Transverse colon (tissue), 4 donors: ENCODE measurements around the gene ARHGEF10L. TPM values are rescaled to one million over a fixed set of nuclear protein-coding genes. Genes with fewer than 3 reads are reported as not detected.
A peak's percentile ranks its signal among the peaks of the same experiment; 100 is the strongest.

Source experiments
- DNase-seq: peaks from one replicate; pipeline ENCODE4 v3.0.0-alpha.2; 2019
- H3K27ac ChIP-seq, 4 donors: fragments of 200-600 bp; sonication (generic); 2 replicates each; pipeline ENCODE4 v1.5.1; 2016 to 2018; ENCODE audit warnings: inconsistent platforms in 4 of 4
- H3K27me3 ChIP-seq: fragments of 200-600 bp; sonication (generic); 2 replicates; pipeline ENCODE4 v1.5.1; 2017; ENCODE audit warnings: inconsistent platforms
- H3K36me3 ChIP-seq, 4 donors: fragments of 200-600 bp; sonication (generic); 2 replicates each; pipeline ENCODE4 v1.5.1; 2017 to 2019; ENCODE audit warnings: inconsistent platforms in 4 of 4
- H3K4me1 ChIP-seq, 4 donors: fragments of 200-600 bp; sonication (generic); 2 replicates each; pipeline ENCODE4 v1.5.1; 2017 to 2020; ENCODE audit warnings: inconsistent platforms in 4 of 4
- H3K4me3 ChIP-seq, 4 donors: fragments of 200-600 bp; sonication (generic); 1 replicate in 1 of 4; 2 replicates in 3 of 4; pipeline versions ENCODE4 v1.5.1 to v1.6.1; 2017 to 2019; ENCODE audit warnings: inconsistent platforms in 4 of 4
- H3K9me3 ChIP-seq, 2 donors: fragments of 200-600 bp; sonication (generic); 2 replicates each; pipeline ENCODE4 v1.5.1; 2017 to 2019; ENCODE audit warnings: inconsistent platforms in 2 of 2
- CTCF ChIP-seq, 5 experiments: fragments of 200-600 bp in 3 of 5; fragments of 450-650 bp in 2 of 5; sonication (generic) in 3 of 5; IDR thresholded peaks; 1 replicate in 2 of 5; 2 replicates in 3 of 5; pipeline ENCODE4 v1.5.1; 2016 to 2017; ENCODE audit warnings: antibody characterized with exemption in 5 of 5, inconsistent platforms in 3 of 5, mild to moderate bottlenecking in 2 of 5, moderate library complexity in 1 of 5
- EP300 ChIP-seq: sonication (generic); formaldehyde crosslinking; IDR thresholded peaks from one replicate; pipeline ENCODE4 v1.6.1; 2017; ENCODE audit warnings: antibody characterized with exemption, low read depth
- POLR2A ChIP-seq: fragments of 450-650 bp; IDR thresholded peaks from one replicate; pipeline ENCODE4 v1.6.1; 2016; ENCODE audit warnings: antibody characterized with exemption, mild to moderate bottlenecking, moderate library complexity
- POLR2AphosphoS5 ChIP-seq, 3 donors: sonication (generic); formaldehyde crosslinking; IDR thresholded peaks; one replicate each; pipeline ENCODE4 v1.6.1; 2016; ENCODE audit warnings: antibody characterized with exemption in 3 of 3
- WGBS, 2 donors: methylation state at CpG; one replicate each; pipeline ENCODE4 v1.1.5; 2018; ENCODE audit warnings: low coverage in 1 of 2; 5-methylcytosine and 5-hydroxymethylcytosine counted together
- in situ Hi-C, 4 donors: fragments of 200-750 bp; cut with MboI; loops; one replicate each; pipeline versions ENCODE4 v1.15.0 to v1.15.1; 2017; ENCODE audit warnings: low sequenced_read_pairs in 3 of 4, low pct_ligation_motif_present in 1 of 4, low pct_unique_long_range_greater_than_20kb in 1 of 4
- intact Hi-C: fragments of 100-400 bp; cut with DNase I; formaldehyde crosslinking; loops from one replicate; pipeline ENCODE4 v1.15.1; 2023; ENCODE audit warnings: low total_unique reads
- total RNA-seq, 4 donors: library from RNA; depleted of rRNA; stranded (reverse); fragments of >200 nt; gene quantifications; one replicate each; pipeline ENCODE4 v1.1.0, GENCODE V29; 2016

Gene ARHGEF10L
- total RNA-seq, 4 donors from 2014 or later, result 115 to 326 (median 199) TPM

- Histone ChIP-seq H3K4me3 (no peak overlapping the region), H3K4me1 (peaks cover 10 to 44% (median 38%) of the 10 kb centered on the region in 4 donors), H3K27me3 (no peaks in the 10 kb centered on the region), H3K36me3 (no peaks in the 10 kb centered on the region), H3K9me3 (no peaks in the 10 kb centered on the region), H3K27ac (peak overlapping the region; percentile 54 to 93 (median 74))
- no peak for DNase-seq
- in situ Hi-C loops (no loop called here), intact Hi-C loops (no loop called here)
- TF ChIP-seq POLR2A (no peak), CTCF (IDR thresholded peaks at IDR 0.05) (no peak), EP300 (no peak), POLR2AphosphoS5 (IDR thresholded peaks at IDR 0.05) (no peak)
- WGBS, 2 donors, result 55 to 69% methylated on average over 2 to 3 of the region's 3 CpGs
Observed at GRCh38 chr1:17558541-17558940, 19.0 kb downstream of the ARHGEF10L start.

DNA sequence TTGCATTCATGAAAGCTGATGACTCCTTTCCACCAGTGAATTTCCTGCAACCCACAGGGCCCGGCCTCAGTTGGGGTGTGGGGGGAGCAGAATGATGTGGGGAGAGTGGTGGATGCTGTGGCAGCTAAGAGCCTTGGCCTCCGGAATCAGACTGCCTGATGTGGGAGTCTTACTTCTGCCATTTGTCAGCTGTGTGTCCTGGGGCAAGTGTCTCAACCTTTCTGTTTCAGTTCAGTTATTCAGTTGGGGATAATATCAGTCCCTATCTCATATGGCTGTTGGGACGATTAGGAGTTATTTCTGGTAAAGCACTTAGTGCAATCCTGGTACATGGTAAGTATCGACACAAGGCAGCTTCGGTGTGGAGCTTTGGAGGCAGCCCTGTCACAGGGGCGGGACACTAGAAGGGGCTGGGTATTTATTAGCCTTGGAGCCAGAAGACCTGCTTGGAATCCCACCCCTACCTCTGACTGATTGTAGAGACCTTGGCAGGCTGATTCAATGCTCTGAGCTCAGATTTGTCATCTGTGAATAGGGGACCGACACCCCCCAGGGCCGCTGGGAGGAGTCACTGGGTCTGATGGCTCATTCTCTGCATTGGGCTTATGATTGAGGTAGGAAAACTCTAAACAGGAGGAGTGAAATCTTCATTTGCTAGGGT, 19.6 kb downstream of the ARHGEF10L start:
- Histone ChIP-seq H3K36me3 (no peaks in the 10 kb centered on the region), H3K27me3 (no peaks in the 10 kb centered on the region), H3K9me3 (no peaks in the 10 kb centered on the region), H3K4me3 (no peak overlapping the region), H3K27ac (peak overlapping the region; percentile 54 to 93 (median 74)), H3K4me1 (peaks cover 13 to 49% (median 44%) of the 10 kb centered on the region in 4 donors)
- in situ Hi-C loops, result no loop called here
- no peak for DNase-seq
- TF ChIP-seq POLR2AphosphoS5 (IDR thresholded peaks at IDR 0.05) (no peak), POLR2A (no peak), EP300 (no peak), CTCF (IDR thresholded peaks at IDR 0.05) (no peak)
- intact Hi-C loops, result no loop called here
- WGBS, 2 donors, result 73% methylated on average over 8 of the region's 8 CpGs; no CpG with 5 or more reads in 1 of the 2 donors

DNA sequence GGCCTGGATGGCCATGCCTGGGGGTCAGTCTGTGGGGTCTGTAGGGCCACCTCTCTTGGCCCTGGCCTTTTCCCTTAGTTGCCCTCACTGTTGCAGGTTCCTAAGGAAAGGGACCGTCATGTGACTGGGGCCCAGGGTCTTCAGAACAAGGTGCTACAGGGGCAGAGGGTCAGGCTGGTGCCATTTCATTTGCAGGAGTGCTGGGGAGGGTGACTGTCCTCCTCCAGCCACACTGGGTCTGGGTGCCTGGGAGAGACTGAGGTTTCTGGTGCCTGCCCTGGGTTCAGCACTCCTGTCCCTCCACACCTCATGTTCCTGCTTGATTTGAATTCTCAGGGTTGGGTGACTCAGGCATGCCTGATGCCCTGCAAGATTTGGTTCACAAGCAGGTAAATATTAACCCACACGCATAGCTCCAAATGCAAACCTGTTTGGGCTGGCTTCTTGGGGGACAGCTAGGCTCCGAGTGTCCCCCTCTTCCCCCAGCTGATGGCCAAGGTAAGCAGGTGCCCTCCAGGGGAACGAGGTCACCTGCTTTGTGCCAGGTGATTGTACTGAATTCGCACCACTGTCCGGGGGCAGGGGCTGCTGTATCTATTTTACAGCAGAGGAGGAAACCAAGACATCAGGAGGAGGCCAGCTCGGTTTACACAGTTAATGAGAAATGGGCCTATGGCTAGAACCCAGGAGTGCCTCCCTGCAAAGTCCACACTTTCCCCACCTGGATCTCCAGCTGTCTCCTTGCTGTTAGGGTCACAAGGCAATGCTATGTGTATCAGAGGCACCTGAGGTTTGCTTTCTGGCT, 20.3 kb downstream of the ARHGEF10L start:
- intact Hi-C loops (no loop called here), in situ Hi-C loops (no loop called here)
- Histone ChIP-seq H3K4me3 (no peak overlapping the region), H3K27me3 (no peaks in the 10 kb centered on the region), H3K27ac (peak overlapping the region; percentile 54 to 93 (median 74)), H3K4me1 (peaks cover 19 to 56% (median 51%) of the 10 kb centered on the region in 4 donors), H3K36me3 (no peaks in the 10 kb centered on the region), H3K9me3 (no peaks in the 10 kb centered on the region)
- TF ChIP-seq CTCF (IDR thresholded peaks at IDR 0.05) (no peak), POLR2A (no peak), EP300 (no peak), POLR2AphosphoS5 (IDR thresholded peaks at IDR 0.05) (no peak)
- 46% methylated on average over 7 of the region's 7 CpGs; no CpG with 5 or more reads in 1 of the 2 donors for WGBS, 2 donors
- DNase-seq, result peak; percentile 53

- Histone ChIP-seq H3K9me3 (no peaks in the 10 kb centered on the region), H3K4me3 (no peak overlapping the region), H3K27me3 (no peaks in the 10 kb centered on the region), H3K36me3 (no peaks in the 10 kb centered on the region), H3K4me1 (peaks cover 28 to 70% (median 63%) of the 10 kb centered on the region in 4 donors), H3K27ac (peak overlapping the region; percentile 54 to 93 (median 74))
- in situ Hi-C loops, result no loop called here
- TF ChIP-seq POLR2AphosphoS5 (IDR thresholded peaks at IDR 0.05) (no peak), POLR2A (no peak), EP300 (no peak), CTCF (IDR thresholded peaks at IDR 0.05) (no peak)
- DNase-seq, result no peak
- WGBS, 2 donors, result 50% methylated on average over 7 of the region's 8 CpGs; no CpG with 5 or more reads in 1 of the 2 donors
- intact Hi-C loops, result no loop called here
Observed at GRCh38 chr1:17561247-17561548, 21.7 kb downstream of the ARHGEF10L start.
